ENCODE results near the gene ZNF474. TPM values are rescaled to one million over a fixed set of nuclear protein-coding genes. Genes with fewer than 3 reads are reported as not detected.

ZNF474 gene
- total and polyA plus RNA-seq, 2 donors: 0.09 to 0.50 TPM

- no peaks in the 10 kb centered on the region for H3K36me3 ChIP-seq (ENCODE audit: control insufficient read depth in 2 of 2, insufficient read depth in 2 of 2, low read length in 1 of 2)
- H3K27me3 ChIP-seq (ENCODE audit: control insufficient read depth in 2 of 2, insufficient read depth in 1 of 2, low read length in 1 of 2): no peaks in the 10 kb centered on the region
- WGBS: 93% methylated on average over 2 of the region's 2 CpGs
- H3K4me1 ChIP-seq (ENCODE audit: control insufficient read depth in 2 of 2, insufficient read depth in 2 of 2, low read length in 2 of 2): no peaks in the 10 kb centered on the region
- H3K4me3 ChIP-seq (ENCODE audit: low read length in 2 of 2): no peak overlapping the region
- H3K9me3 ChIP-seq (ENCODE audit: control insufficient read depth in 2 of 2, insufficient read depth in 1 of 2, low read length in 1 of 2): no peaks in the 10 kb centered on the region
- DNase-seq (ENCODE audit: low read depth in 6 of 9, low spot score in 9 of 9): no peak
- no peak overlapping the region for H3K27ac ChIP-seq (ENCODE audit: low read depth in 1 of 2, low read length in 1 of 2)
Measured at GRCh38 chr5:122180863-122181548, 51.7 kb downstream of the ZNF474 start.

GRCh38 chr5:122181863-122182262, 52.5 kb downstream of the ZNF474 start:
- Histone ChIP-seq H3K4me3 (ENCODE audit: low read length in 2 of 2) (no peak overlapping the region), H3K36me3 (ENCODE audit: control insufficient read depth in 2 of 2, insufficient read depth in 2 of 2, low read length in 1 of 2) (no peaks in the 10 kb centered on the region), H3K4me1 (ENCODE audit: control insufficient read depth in 2 of 2, insufficient read depth in 2 of 2, low read length in 2 of 2) (no peaks in the 10 kb centered on the region), H3K27me3 (ENCODE audit: control insufficient read depth in 2 of 2, insufficient read depth in 1 of 2, low read length in 1 of 2) (no peaks in the 10 kb centered on the region), H3K9me3 (ENCODE audit: control insufficient read depth in 2 of 2, insufficient read depth in 1 of 2, low read length in 1 of 2) (no peaks in the 10 kb centered on the region), H3K27ac (ENCODE audit: low read depth in 1 of 2, low read length in 1 of 2) (peak overlapping the region in 1 of 2 donors; percentile 42)
- DNase-seq (ENCODE audit: low read depth in 6 of 9, low spot score in 9 of 9): no peak
- 89% methylated on average over 2 of the region's 2 CpGs for WGBS

GRCh38 chr5:122182491-122182921, 53.2 kb downstream of the ZNF474 start:
- no peak for DNase-seq (ENCODE audit: low read depth in 6 of 9, low spot score in 9 of 9)

GRCh38 chr5:122183098-122183787, 53.9 kb downstream of the ZNF474 start:
- H3K27ac ChIP-seq (ENCODE audit: low read depth in 1 of 2, low read length in 1 of 2): peak overlapping the region; percentile 37 to 64
- 84% methylated on average over 7 of the region's 7 CpGs for WGBS

More at GRCh38 chr5:122182491-122182921, 53.2 kb downstream of the ZNF474 start:
- Histone ChIP-seq H3K27me3 (ENCODE audit: control insufficient read depth in 2 of 2, insufficient read depth in 1 of 2, low read length in 1 of 2) (no peaks in the 10 kb centered on the region), H3K4me3 (ENCODE audit: low read length in 2 of 2) (no peak overlapping the region), H3K4me1 (ENCODE audit: control insufficient read depth in 2 of 2, insufficient read depth in 2 of 2, low read length in 2 of 2) (no peaks in the 10 kb centered on the region), H3K27ac (ENCODE audit: low read depth in 1 of 2, low read length in 1 of 2) (peak overlapping the region; percentile 56 to 64), H3K9me3 (ENCODE audit: control insufficient read depth in 2 of 2, insufficient read depth in 1 of 2, low read length in 1 of 2) (no peaks in the 10 kb centered on the region), H3K36me3 (ENCODE audit: control insufficient read depth in 2 of 2, insufficient read depth in 2 of 2, low read length in 1 of 2) (no peaks in the 10 kb centered on the region)
- 68% methylated on average over 7 of the region's 7 CpGs for WGBS

GRCh38 chr5:122183788-122184170, 54.4 kb downstream of the ZNF474 start:
- no peak for DNase-seq (ENCODE audit: low read depth in 6 of 9, low spot score in 9 of 9)
- no peaks in the 10 kb centered on the region for H3K4me1 ChIP-seq (ENCODE audit: control insufficient read depth in 2 of 2, insufficient read depth in 2 of 2, low read length in 2 of 2)
- no peaks in the 10 kb centered on the region for H3K27me3 ChIP-seq (ENCODE audit: control insufficient read depth in 2 of 2, insufficient read depth in 1 of 2, low read length in 1 of 2)
- no peaks in the 10 kb centered on the region for H3K36me3 ChIP-seq (ENCODE audit: control insufficient read depth in 2 of 2, insufficient read depth in 2 of 2, low read length in 1 of 2)
- no peaks in the 10 kb centered on the region for H3K9me3 ChIP-seq (ENCODE audit: control insufficient read depth in 2 of 2, insufficient read depth in 1 of 2, low read length in 1 of 2)
- no peak overlapping the region for H3K4me3 ChIP-seq (ENCODE audit: low read length in 2 of 2)
- no peak overlapping the region for H3K27ac ChIP-seq (ENCODE audit: low read depth in 1 of 2, low read length in 1 of 2)

More at GRCh38 chr5:122183098-122183787, 53.9 kb downstream of the ZNF474 start:
- no peaks in the 10 kb centered on the region for H3K9me3 ChIP-seq (ENCODE audit: control insufficient read depth in 2 of 2, insufficient read depth in 1 of 2, low read length in 1 of 2)
- no peaks in the 10 kb centered on the region for H3K27me3 ChIP-seq (ENCODE audit: control insufficient read depth in 2 of 2, insufficient read depth in 1 of 2, low read length in 1 of 2)
- no peaks in the 10 kb centered on the region for H3K4me1 ChIP-seq (ENCODE audit: control insufficient read depth in 2 of 2, insufficient read depth in 2 of 2, low read length in 2 of 2)
- no peaks in the 10 kb centered on the region for H3K36me3 ChIP-seq (ENCODE audit: control insufficient read depth in 2 of 2, insufficient read depth in 2 of 2, low read length in 1 of 2)
- no peak for DNase-seq (ENCODE audit: low read depth in 6 of 9, low spot score in 9 of 9)
- H3K4me3 ChIP-seq (ENCODE audit: low read length in 2 of 2): no peak overlapping the region

GRCh38 chr5:122184676-122185255, 55.4 kb downstream of the ZNF474 start:
- 93% methylated on average over 5 of the region's 5 CpGs for WGBS
- H3K36me3 ChIP-seq (ENCODE audit: control insufficient read depth in 2 of 2, insufficient read depth in 2 of 2, low read length in 1 of 2): no peaks in the 10 kb centered on the region
- H3K4me3 ChIP-seq (ENCODE audit: low read length in 2 of 2): no peak overlapping the region
- no peak overlapping the region for H3K27ac ChIP-seq (ENCODE audit: low read depth in 1 of 2, low read length in 1 of 2)
- H3K27me3 ChIP-seq (ENCODE audit: control insufficient read depth in 2 of 2, insufficient read depth in 1 of 2, low read length in 1 of 2): no peaks in the 10 kb centered on the region
- no peaks in the 10 kb centered on the region for H3K4me1 ChIP-seq (ENCODE audit: control insufficient read depth in 2 of 2, insufficient read depth in 2 of 2, low read length in 2 of 2)
- DNase-seq (ENCODE audit: low read depth in 6 of 9, low spot score in 9 of 9): no peak
- no peaks in the 10 kb centered on the region for H3K9me3 ChIP-seq (ENCODE audit: control insufficient read depth in 2 of 2, insufficient read depth in 1 of 2, low read length in 1 of 2)

- no peaks in the 10 kb centered on the region for H3K27me3 ChIP-seq (ENCODE audit: control insufficient read depth in 2 of 2, insufficient read depth in 1 of 2, low read length in 1 of 2)
- H3K9me3 ChIP-seq (ENCODE audit: control insufficient read depth in 2 of 2, insufficient read depth in 1 of 2, low read length in 1 of 2): no peaks in the 10 kb centered on the region
- no peak overlapping the region for H3K27ac ChIP-seq (ENCODE audit: low read depth in 1 of 2, low read length in 1 of 2)
- H3K4me3 ChIP-seq (ENCODE audit: low read length in 2 of 2): no peak overlapping the region
- H3K4me1 ChIP-seq (ENCODE audit: control insufficient read depth in 2 of 2, insufficient read depth in 2 of 2, low read length in 2 of 2): no peaks in the 10 kb centered on the region
- no peak for DNase-seq (ENCODE audit: low read depth in 6 of 9, low spot score in 9 of 9)
- 77% methylated on average over 3 of the region's 3 CpGs for WGBS
- no peaks in the 10 kb centered on the region for H3K36me3 ChIP-seq (ENCODE audit: control insufficient read depth in 2 of 2, insufficient read depth in 2 of 2, low read length in 1 of 2)
Measured at GRCh38 chr5:122187426-122187825, 58.1 kb downstream of the ZNF474 start.

- H3K36me3 ChIP-seq (ENCODE audit: control insufficient read depth in 2 of 2, insufficient read depth in 2 of 2, low read length in 1 of 2): no peaks in the 10 kb centered on the region
- no peak overlapping the region for H3K4me3 ChIP-seq (ENCODE audit: low read length in 2 of 2)
- H3K27ac ChIP-seq (ENCODE audit: low read depth in 1 of 2, low read length in 1 of 2): no peak overlapping the region
- no peaks in the 10 kb centered on the region for H3K9me3 ChIP-seq (ENCODE audit: control insufficient read depth in 2 of 2, insufficient read depth in 1 of 2, low read length in 1 of 2)
- DNase-seq (ENCODE audit: low read depth in 6 of 9, low spot score in 9 of 9): no peak
- 85% methylated on average over 3 of the region's 3 CpGs for WGBS
- H3K4me1 ChIP-seq (ENCODE audit: control insufficient read depth in 2 of 2, insufficient read depth in 2 of 2, low read length in 2 of 2): no peaks in the 10 kb centered on the region
- H3K27me3 ChIP-seq (ENCODE audit: control insufficient read depth in 2 of 2, insufficient read depth in 1 of 2, low read length in 1 of 2): no peaks in the 10 kb centered on the region
Measured at GRCh38 chr5:122190156-122190555, 60.8 kb downstream of the ZNF474 start.
